HepG2 (cell line): Measurements from ENCODE around the gene KLHL36. TPM values are rescaled to one million over a fixed set of nuclear protein-coding genes. Genes with fewer than 3 reads are reported as not detected.

ENCODE experiments used
- ATF7 ChIP-seq, 2 experiments: fragments of 450-650 bp in 1 of 2; sonication (generic) in 1 of 2; formaldehyde crosslinking in 1 of 2; IDR thresholded peaks; 2 replicates each; pipeline versions ENCODE4 v1.4.0 to v1.6.1; 2016 to 2020; ENCODE audit warnings: antibody characterized with exemption in 1 of 2, mild to moderate bottlenecking in 1 of 2, missing genetic modification reagents in 1 of 2
- LCORL ChIP-seq, 2 experiments: fragments of 450-650 bp in 1 of 2; sonication (generic) in 1 of 2; formaldehyde crosslinking in 1 of 2; IDR thresholded peaks; 2 replicates each; pipeline versions ENCODE4 v1.5.0 to v1.6.1; 2017 to 2020; ENCODE audit warnings: antibody characterized with exemption in 1 of 2, missing genetic modification reagents in 1 of 2
- PHF20 ChIP-seq: sonication (generic); formaldehyde crosslinking; IDR thresholded peaks from 2 replicates; pipeline ENCODE4 v1.5.0; 2020; ENCODE audit warnings: mild to moderate bottlenecking, missing genetic modification reagents
- SAP130 ChIP-seq: IDR thresholded peaks from 2 replicates; pipeline ENCODE4 v1.6.1; 2016; ENCODE audit warnings: low read depth
- SP4 ChIP-seq: sonication (generic); formaldehyde crosslinking; IDR thresholded peaks from 2 replicates; pipeline ENCODE4 v1.8.1; 2023; ENCODE audit warnings: mild to moderate bottlenecking, missing genetic modification reagents
- XRCC5 ChIP-seq: fragments of 200-400 bp; formaldehyde crosslinking; optimal IDR thresholded peaks from 2 replicates; pipeline ENCODE3; 2017; ENCODE audit warnings: mild to moderate bottlenecking, low read length
- ZNF143 ChIP-seq: sonication (generic); formaldehyde crosslinking; IDR thresholded peaks from 2 replicates; pipeline ENCODE4 v1.4.0; 2020; ENCODE audit warnings: missing genetic modification reagents
- ZNF282 ChIP-seq: fragments of 450-650 bp; IDR thresholded peaks from 2 replicates; pipeline ENCODE4 v1.6.1; 2018; ENCODE audit not compliant: partially characterized antibody
- ZNF292 ChIP-seq: sonication (generic); formaldehyde crosslinking; IDR thresholded peaks from 2 replicates; pipeline ENCODE4 v1.8.1; 2022; ENCODE audit warnings: mild to moderate bottlenecking, low read depth, missing genetic modification reagents, borderline replicate concordance
- ZNF563 ChIP-seq: sonication (generic); formaldehyde crosslinking; IDR thresholded peaks from 2 replicates; pipeline ENCODE4 v1.8.0; 2022; ENCODE audit warnings: mild to moderate bottlenecking, moderate library complexity, missing genetic modification reagents
- polyA plus RNA-seq, 8 experiments: library from polyadenylated mRNA; depleted of rRNA in 3 of 8; stranded (reverse) in 7 of 8; unstranded in 1 of 8; fragments of >200 nt; fragmentation: Illumina TruSeq in 4 of 8; extraction: Trizol in 4 of 8; gene quantifications; 2 replicates each; pipeline versions ENCODE4 v1.2.1 to v1.2.3, GENCODE V29; 2011 to 2016; ENCODE audit warnings: low read depth in 4 of 8, missing spikeins in 1 of 8, mixed read lengths in 1 of 8; ENCODE audit not compliant: insufficient read depth in 1 of 8
- total RNA-seq, 5 experiments: library from RNA; depleted of rRNA; stranded (reverse); fragments of >200 nt; fragmentation: Illumina TruSeq; extraction: Trizol; gene quantifications; 2 replicates each; pipeline ENCODE4 v1.2.3, GENCODE V29; 2016; ENCODE audit warnings: low read depth in 1 of 5
- TF ChIP-seq, protein P1 (sequence below): sonication (generic); formaldehyde crosslinking; IDR thresholded peaks from 2 replicates; pipeline ENCODE4 v1.5.0; 2020; ENCODE audit warnings: missing genetic modification reagents
- TF ChIP-seq, protein P2 (sequence below): sonication (generic); formaldehyde crosslinking; IDR thresholded peaks from 2 replicates; pipeline ENCODE4 v1.4.0; 2020; ENCODE audit warnings: low read depth, missing genetic modification reagents
- TF ChIP-seq, protein P3 (sequence below): sonication (generic); formaldehyde crosslinking; conservative IDR thresholded peaks from 2 replicates; pipeline ENCODE4 v1.4.0; 2020; ENCODE audit warnings: missing genetic modification reagents
- TF ChIP-seq, protein P4 (sequence below): sonication (generic); formaldehyde crosslinking; IDR thresholded peaks from 2 replicates; pipeline ENCODE4 v1.5.0; 2020; ENCODE audit warnings: missing genetic modification reagents
- TF ChIP-seq, protein P5 (sequence below): sonication (generic); formaldehyde crosslinking; IDR thresholded peaks from 2 replicates; pipeline ENCODE4 v1.5.1; 2020; ENCODE audit warnings: mild to moderate bottlenecking, missing genetic modification reagents
- TF ChIP-seq, protein P6 (sequence below): sonication (generic); formaldehyde crosslinking; IDR thresholded peaks from 2 replicates; pipeline ENCODE4 v1.4.0; 2020; ENCODE audit warnings: mild to moderate bottlenecking, missing genetic modification reagents

Gene KLHL36
- total and polyA plus RNA-seq, 2 of the 13 experiments (the other 11 are each of a cell fraction or from before 2014, with no cell fraction given): 24.3 to 26.0 TPM

DNA sequence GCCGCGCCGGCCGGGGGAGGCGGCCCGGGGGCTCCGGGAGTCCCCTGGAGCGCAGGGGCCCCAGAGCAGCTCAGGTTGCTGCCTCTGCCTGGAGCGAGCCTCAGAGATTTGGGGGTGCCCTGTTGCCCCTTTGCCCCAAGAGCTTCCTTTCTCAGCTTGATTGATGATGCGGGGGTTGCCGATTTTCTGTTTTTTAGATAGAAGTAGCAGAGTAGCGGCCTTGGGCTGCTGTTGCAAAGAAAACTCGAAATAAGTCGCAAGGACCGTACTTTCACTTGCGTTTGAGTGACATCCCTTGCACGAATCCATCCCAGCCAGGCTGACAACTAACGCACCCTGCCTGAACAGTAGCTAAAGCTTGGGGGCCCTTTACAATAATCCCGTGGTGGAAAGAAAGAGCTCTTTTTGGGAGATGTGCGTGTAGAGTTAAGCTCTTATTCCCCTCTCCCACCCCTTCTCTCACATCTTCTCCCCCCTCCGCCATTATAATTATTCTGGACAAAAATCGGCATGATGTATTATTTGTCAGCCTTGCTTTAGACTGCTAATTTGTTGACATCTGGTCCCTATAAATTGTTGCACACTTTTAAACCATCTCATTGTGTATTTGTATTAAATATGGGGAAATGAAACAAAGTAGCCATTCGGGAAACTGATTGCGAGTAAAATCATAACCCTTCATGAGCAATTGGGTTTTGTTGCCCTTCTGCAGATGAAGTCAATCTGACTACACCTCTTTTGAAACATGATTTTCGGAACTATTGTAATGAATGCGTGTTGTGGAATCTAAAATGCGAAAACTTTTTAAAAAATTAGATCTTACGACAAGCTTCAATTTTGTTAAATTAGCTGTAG is 52.4 kb downstream of the KLHL36 start (continued):
- peak; percentile 71 for TF ChIP-seq SAP130 (CRISPR knock-in tag)
- TF ChIP-seq, protein P1, sequence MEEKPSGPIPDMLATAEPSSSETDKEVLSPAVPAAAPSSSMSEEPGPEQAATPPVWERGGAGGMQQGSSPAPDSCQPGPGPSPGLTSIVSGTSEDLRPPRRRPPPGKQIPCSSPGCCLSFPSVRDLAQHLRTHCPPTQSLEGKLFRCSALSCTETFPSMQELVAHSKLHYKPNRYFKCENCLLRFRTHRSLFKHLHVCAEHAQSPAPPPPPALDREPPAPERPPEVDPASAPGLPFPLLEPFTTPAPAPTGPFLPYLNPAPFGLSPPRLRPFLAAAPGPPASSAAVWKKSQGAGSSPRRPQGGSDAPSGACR (CRISPR knock-in tag): no peak
- TF ChIP-seq LCORL (IDR thresholded peaks at IDR 0.05): no peak
- TF ChIP-seq LCORL (CRISPR knock-in tag; IDR thresholded peaks at IDR 0.05): 0 out of 2 replicates have a peak, but pooled peaks have one; percentile 35
- 0 out of 2 replicates have a peak, but pooled peaks have one; percentile 41 for TF ChIP-seq SP4 (CRISPR knock-in tag)
- 0 out of 2 replicates have a peak, but pooled peaks have one; percentile 19 for TF ChIP-seq PHF20 (CRISPR knock-in tag)
- peak; percentile 16 for TF ChIP-seq XRCC5
- TF ChIP-seq ZNF292 (CRISPR knock-in tag): peak; percentile 17; the same call in 1 of the 2 replicates
- TF ChIP-seq, protein P2, sequence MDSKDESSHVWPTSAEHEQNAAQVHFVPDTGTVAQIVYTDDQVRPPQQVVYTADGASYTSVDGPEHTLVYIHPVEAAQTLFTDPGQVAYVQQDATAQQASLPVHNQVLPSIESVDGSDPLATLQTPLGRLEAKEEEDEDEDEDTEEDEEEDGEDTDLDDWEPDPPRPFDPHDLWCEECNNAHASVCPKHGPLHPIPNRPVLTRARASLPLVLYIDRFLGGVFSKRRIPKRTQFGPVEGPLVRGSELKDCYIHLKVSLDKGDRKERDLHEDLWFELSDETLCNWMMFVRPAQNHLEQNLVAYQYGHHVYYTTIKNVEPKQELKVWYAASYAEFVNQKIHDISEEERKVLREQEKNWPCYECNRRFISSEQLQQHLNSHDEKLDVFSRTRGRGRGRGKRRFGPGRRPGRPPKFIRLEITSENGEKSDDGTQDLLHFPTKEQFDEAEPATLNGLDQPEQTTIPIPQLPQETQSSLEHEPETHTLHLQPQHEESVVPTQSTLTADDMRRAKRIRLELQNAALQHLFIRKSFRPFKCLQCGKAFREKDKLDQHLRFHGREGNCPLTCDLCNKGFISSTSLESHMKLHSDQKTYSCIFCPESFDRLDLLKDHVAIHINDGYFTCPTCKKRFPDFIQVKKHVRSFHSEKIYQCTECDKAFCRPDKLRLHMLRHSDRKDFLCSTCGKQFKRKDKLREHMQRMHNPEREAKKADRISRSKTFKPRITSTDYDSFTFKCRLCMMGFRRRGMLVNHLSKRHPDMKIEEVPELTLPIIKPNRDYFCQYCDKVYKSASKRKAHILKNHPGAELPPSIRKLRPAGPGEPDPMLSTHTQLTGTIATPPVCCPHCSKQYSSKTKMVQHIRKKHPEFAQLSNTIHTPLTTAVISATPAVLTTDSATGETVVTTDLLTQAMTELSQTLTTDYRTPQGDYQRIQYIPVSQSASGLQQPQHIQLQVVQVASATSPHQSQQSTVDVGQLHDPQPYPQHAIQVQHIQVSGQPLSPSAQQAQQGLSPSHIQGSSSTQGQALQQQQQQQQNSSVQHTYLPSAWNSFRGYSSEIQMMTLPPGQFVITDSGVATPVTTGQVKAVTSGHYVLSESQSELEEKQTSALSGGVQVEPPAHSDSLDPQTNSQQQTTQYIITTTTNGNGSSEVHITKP (CRISPR knock-in tag): 0 out of 2 replicates have a peak, but pooled peaks have one; percentile 6
- peak; percentile 26; the same call in 1 of the 2 replicates for TF ChIP-seq ZNF143 (CRISPR knock-in tag)
- TF ChIP-seq ZNF563 (CRISPR knock-in tag): peak; percentile 49; the same call in 1 of the 2 replicates
- no peak for TF ChIP-seq ZNF282
- no peak for TF ChIP-seq ATF7 (IDR thresholded peaks at IDR 0.05)
- TF ChIP-seq ATF7 (CRISPR knock-in tag; IDR thresholded peaks at IDR 0.05): no peak
- TF ChIP-seq, protein P3, sequence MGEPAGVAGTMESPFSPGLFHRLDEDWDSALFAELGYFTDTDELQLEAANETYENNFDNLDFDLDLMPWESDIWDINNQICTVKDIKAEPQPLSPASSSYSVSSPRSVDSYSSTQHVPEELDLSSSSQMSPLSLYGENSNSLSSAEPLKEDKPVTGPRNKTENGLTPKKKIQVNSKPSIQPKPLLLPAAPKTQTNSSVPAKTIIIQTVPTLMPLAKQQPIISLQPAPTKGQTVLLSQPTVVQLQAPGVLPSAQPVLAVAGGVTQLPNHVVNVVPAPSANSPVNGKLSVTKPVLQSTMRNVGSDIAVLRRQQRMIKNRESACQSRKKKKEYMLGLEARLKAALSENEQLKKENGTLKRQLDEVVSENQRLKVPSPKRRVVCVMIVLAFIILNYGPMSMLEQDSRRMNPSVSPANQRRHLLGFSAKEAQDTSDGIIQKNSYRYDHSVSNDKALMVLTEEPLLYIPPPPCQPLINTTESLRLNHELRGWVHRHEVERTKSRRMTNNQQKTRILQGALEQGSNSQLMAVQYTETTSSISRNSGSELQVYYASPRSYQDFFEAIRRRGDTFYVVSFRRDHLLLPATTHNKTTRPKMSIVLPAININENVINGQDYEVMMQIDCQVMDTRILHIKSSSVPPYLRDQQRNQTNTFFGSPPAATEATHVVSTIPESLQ (CRISPR knock-in tag): 0 out of 2 replicates have a peak, but pooled peaks have one; percentile 25
- TF ChIP-seq, protein P4, sequence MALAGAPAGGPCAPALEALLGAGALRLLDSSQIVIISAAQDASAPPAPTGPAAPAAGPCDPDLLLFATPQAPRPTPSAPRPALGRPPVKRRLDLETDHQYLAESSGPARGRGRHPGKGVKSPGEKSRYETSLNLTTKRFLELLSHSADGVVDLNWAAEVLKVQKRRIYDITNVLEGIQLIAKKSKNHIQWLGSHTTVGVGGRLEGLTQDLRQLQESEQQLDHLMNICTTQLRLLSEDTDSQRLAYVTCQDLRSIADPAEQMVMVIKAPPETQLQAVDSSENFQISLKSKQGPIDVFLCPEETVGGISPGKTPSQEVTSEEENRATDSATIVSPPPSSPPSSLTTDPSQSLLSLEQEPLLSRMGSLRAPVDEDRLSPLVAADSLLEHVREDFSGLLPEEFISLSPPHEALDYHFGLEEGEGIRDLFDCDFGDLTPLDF: 0 out of 2 replicates have a peak, but pooled peaks have one; percentile 38
- TF ChIP-seq, protein P5, sequence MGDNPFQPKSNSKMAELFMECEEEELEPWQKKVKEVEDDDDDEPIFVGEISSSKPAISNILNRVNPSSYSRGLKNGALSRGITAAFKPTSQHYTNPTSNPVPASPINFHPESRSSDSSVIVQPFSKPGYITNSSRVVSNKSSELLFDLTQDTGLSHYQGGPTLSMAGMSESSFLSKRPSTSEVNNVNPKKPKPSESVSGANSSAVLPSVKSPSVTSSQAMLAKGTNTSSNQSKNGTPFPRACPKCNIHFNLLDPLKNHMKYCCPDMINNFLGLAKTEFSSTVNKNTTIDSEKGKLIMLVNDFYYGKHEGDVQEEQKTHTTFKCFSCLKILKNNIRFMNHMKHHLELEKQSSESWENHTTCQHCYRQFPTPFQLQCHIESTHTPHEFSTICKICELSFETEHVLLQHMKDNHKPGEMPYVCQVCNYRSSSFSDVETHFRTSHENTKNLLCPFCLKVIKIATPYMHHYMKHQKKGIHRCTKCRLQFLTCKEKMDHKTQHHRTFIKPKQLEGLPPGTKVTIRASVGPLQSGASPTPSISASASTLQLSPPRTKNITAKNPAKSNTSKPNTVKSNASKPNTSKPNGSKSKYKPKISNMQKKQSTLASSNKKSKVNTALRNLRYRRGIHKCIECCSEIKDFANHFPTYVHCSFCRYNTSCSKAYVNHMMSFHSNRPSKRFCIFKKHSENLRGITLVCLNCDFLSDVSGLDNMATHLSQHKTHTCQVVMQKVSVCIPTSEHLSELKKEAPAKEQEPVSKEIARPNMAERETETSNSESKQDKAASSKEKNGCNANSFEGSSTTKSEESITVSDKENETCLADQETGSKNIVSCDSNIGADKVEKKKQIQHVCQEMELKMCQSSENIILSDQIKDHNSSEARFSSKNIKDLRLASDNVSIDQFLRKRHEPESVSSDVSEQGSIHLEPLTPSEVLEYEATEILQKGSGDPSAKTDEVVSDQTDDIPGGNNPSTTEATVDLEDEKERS (CRISPR knock-in tag): no peak
- TF ChIP-seq, protein P6, sequence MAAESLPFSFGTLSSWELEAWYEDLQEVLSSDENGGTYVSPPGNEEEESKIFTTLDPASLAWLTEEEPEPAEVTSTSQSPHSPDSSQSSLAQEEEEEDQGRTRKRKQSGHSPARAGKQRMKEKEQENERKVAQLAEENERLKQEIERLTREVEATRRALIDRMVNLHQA (CRISPR knock-in tag): no peak
